ENCODE results near the gene AP1G2. TPM values are rescaled to one million over a fixed set of nuclear protein-coding genes. Genes with fewer than 3 reads are reported as not detected.
"Not testable (repeated sequence)": the region's sequence is repeated elsewhere in the genome, so short reads cannot be mapped to it uniquely, and the experiment has no call there.

Gene AP1G2
- total and polyA plus RNA-seq, 4 donors: 12.4 to 26.6 (median 17.3) TPM

DNA sequence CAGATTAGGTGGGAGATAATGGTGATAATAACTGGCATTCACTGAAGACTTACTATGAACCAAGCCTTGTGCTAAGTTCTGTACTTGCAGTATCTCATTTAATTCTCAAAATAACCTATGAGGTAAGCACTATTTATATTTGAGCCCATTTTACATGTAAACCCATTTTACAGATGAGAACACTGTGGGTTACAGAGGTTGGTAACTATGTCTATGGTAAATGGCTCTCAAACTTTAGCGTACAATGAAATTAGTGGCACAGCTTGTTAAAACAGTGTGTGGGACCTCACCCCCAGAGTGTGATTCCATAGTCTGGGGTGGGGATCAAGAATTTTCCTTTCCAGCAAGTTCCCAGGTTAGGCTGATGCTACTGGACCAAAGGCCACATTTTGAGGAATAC is 33.2 kb upstream of the AP1G2 start (continued):
- no peak for TF ChIP-seq GABPA (IDR thresholded peaks at IDR 0.05 in 1 of 2, conservative IDR thresholded peaks at IDR 0.05 in 1 of 2)

- Histone ChIP-seq H3K27me3 (ENCODE audit: control insufficient read depth in 4 of 4, insufficient read depth in 4 of 4, low read length in 3 of 4) (no peaks in the 10 kb centered on the region), H3K9me3 (ENCODE audit: control insufficient read depth in 4 of 4, low read length in 3 of 4) (no peaks in the 10 kb centered on the region), H3K9ac (ENCODE audit: low read depth in 1 of 2, low read length in 2 of 2) (no peak overlapping the region), H3K27ac (ENCODE audit: low read depth in 1 of 2, low read length in 2 of 2) (no peak overlapping the region), H3K4me1 (ENCODE audit: control insufficient read depth in 4 of 4, insufficient read depth in 4 of 4, low read length in 3 of 4) (no peaks in the 10 kb centered on the region), H3K4me3 (ENCODE audit: low read depth in 1 of 3, low read length in 3 of 3) (no peak overlapping the region), H3K36me3 (ENCODE audit: control insufficient read depth in 4 of 4, insufficient read depth in 3 of 4, low read depth in 1 of 4, low read length in 3 of 4) (no peaks in the 10 kb centered on the region)
- WGBS: 87% methylated on average over 2 of the region's 2 CpGs
- DNase-seq (ENCODE audit: low spot score): no peak
- TF ChIP-seq, protein P1, sequence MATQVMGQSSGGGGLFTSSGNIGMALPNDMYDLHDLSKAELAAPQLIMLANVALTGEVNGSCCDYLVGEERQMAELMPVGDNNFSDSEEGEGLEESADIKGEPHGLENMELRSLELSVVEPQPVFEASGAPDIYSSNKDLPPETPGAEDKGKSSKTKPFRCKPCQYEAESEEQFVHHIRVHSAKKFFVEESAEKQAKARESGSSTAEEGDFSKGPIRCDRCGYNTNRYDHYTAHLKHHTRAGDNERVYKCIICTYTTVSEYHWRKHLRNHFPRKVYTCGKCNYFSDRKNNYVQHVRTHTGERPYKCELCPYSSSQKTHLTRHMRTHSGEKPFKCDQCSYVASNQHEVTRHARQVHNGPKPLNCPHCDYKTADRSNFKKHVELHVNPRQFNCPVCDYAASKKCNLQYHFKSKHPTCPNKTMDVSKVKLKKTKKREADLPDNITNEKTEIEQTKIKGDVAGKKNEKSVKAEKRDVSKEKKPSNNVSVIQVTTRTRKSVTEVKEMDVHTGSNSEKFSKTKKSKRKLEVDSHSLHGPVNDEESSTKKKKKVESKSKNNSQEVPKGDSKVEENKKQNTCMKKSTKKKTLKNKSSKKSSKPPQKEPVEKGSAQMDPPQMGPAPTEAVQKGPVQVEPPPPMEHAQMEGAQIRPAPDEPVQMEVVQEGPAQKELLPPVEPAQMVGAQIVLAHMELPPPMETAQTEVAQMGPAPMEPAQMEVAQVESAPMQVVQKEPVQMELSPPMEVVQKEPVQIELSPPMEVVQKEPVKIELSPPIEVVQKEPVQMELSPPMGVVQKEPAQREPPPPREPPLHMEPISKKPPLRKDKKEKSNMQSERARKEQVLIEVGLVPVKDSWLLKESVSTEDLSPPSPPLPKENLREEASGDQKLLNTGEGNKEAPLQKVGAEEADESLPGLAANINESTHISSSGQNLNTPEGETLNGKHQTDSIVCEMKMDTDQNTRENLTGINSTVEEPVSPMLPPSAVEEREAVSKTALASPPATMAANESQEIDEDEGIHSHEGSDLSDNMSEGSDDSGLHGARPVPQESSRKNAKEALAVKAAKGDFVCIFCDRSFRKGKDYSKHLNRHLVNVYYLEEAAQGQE (IDR thresholded peaks at IDR 0.05): no peak
- TF ChIP-seq FOXA1 (IDR thresholded peaks at IDR 0.05) (no peak), EGR1 (IDR thresholded peaks at IDR 0.05; ENCODE audit: low read depth in 2 of 2) (no peak), NR2F2 (IDR thresholded peaks at IDR 0.05) (no peak), CTCF (IDR thresholded peaks at IDR 0.05; ENCODE audit: low read depth, low read length, missing input control) (no peak), ZBTB33 (IDR thresholded peaks at IDR 0.05) (no peak), JUND (IDR thresholded peaks at IDR 0.05) (no peak), GABPA (IDR thresholded peaks at IDR 0.05 in 1 of 2, conservative IDR thresholded peaks at IDR 0.05 in 1 of 2) (no peak), YY1 (IDR thresholded peaks at IDR 0.05) (no peak), HNF4A (conservative IDR thresholded peaks at IDR 0.05) (no peak)
Observed at GRCh38 chr14:23600322-23600707, 32.7 kb upstream of the AP1G2 start.

- not testable (repeated sequence) for H3K27ac ChIP-seq (ENCODE audit: low read depth in 1 of 2, low read length in 2 of 2); DNase-seq (ENCODE audit: low spot score); H3K4me1 ChIP-seq (ENCODE audit: control insufficient read depth in 4 of 4, insufficient read depth in 4 of 4, low read length in 3 of 4); H3K9ac ChIP-seq (ENCODE audit: low read depth in 1 of 2, low read length in 2 of 2); H3K9me3 ChIP-seq (ENCODE audit: control insufficient read depth in 4 of 4, low read length in 3 of 4); H3K4me3 ChIP-seq (ENCODE audit: low read depth in 1 of 3, low read length in 3 of 3); H3K27me3 ChIP-seq (ENCODE audit: control insufficient read depth in 4 of 4, insufficient read depth in 4 of 4, low read length in 3 of 4); H3K36me3 ChIP-seq (ENCODE audit: control insufficient read depth in 4 of 4, insufficient read depth in 3 of 4, low read depth in 1 of 4, low read length in 3 of 4)
- WGBS: 84% methylated on average over 3 of the region's 3 CpGs
Observed at GRCh38 chr14:23594191-23594590, 26.6 kb upstream of the AP1G2 start.
